GM19043 (cell line): ENCODE measurements around the gene C19orf12.
"Not testable (repeated sequence)": the region's sequence is repeated elsewhere in the genome, so short reads cannot be mapped to it uniquely, and the experiment has no call there.

Source experiments
- ATAC-seq: cut with Tn5 transposase; IDR thresholded peaks from one replicate; pipeline ENCODE4 v1.9.1; 2021; ENCODE audit warnings: low read depth; ENCODE audit not compliant: unreplicated experiment

The C19orf12 gene

DNA sequence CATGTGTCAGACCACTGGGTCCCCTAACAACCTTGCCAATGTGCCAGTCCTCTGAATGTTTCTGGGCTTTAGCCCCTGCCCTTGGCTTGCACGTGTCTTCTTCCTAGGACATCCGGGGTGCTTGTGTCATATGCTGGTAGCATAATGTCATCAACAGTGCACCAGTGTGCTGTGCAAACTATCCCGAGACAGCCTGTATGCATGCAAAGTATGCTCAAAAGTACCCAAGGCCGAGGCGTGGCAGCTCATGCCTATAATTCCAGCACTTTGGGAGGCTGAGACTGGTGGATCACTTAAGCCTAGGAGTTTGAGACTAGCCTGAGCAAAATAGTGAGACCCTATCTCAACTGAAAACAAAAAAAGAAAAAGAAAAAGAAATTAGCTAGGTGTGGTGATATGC, 20.8 kb upstream of the C19orf12 start:
- ATAC-seq: no peak

DNA sequence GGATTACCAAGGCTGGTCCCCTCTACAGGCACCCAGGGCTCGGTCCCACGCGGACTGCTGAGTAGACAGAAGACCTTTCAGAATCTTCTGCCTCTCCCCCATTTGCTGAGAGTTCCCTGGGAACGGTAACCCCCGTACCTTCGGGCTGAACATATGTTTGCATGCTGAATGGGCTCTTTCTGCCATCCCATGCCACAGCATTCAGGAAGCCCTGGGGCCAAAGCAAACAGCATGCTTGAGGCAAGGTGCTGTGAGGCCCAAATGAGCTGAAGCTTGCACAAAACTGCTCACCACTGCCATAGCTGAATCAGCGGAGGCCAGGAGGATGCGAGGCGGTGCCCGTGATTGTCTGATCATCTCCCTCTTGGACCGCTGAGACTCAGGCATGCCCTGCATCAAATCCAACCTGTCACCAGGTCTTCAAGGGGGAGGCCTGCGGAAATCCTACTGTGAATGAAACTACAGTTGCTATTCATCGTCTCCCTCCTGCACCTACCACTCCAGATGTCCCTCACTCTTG, 16.3 kb upstream of the C19orf12 start:
- ATAC-seq: no peak

DNA sequence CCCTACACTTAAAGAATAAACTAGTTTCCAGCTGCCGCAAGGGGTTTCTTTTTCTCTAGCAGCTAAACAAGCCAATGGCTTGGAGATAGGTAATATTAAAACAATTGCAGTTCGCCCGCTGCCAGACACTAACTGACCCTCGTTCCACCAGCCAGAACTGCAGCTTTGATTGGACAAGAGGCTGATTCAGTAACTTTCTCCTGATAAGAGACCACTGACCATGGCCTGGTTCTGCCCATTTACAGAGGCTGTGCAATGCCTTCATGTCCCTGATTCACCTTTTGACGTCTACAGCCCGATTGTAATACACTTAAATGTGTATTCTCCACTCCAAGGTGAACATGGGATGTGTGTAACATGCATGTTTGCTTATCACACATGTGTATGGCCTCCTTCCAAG, 12.8 kb upstream of the C19orf12 start:
- ATAC-seq: no peak

DNA sequence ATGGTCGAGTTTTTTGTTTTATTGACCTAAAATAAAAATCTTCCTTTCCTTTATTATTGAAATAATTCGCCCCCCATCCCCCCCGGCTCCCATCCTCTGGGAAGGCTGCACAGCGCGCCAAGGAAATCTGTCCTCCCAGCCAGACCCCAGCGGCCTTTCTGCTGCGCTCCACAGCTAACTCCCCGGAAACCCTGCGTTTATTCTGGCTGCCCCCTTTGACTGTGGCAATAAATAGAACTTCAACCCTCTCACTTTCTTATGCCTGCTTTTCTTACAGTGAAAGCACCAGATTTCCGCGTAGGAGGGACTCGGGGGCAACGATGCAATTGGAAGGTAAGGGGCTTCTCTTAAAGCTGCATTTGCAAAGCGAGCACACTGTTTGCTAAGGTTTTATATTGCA, 9.7 kb upstream of the C19orf12 start:
- ATAC-seq: no peak

DNA sequence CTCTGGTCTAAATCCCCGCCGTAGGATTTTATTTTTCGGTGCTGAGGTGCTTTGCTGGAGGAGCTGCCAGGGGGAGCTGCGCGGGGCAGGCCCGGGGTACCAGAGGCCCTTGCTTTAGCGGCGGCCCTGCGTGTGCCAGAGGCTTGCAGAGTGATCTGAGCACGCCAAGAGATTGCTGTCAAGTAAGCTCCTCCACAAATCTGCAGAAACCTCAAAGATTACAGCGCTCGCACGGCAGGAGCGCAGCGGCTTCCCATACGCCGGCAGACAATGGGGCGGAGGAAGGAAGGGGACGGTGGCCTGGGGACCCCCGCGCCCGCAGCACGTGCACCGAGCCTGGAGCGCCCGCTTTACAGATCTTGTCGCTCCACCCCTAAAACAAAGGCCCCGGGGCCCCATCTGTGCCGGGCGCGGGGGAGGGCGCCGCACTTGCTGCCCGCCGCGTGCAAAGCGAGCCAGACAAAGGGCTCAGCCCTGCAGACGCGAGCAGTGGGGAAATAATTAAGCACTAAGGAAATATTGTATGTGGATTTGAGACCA, 9.1 kb upstream of the C19orf12 start:
- no peak for ATAC-seq

DNA sequence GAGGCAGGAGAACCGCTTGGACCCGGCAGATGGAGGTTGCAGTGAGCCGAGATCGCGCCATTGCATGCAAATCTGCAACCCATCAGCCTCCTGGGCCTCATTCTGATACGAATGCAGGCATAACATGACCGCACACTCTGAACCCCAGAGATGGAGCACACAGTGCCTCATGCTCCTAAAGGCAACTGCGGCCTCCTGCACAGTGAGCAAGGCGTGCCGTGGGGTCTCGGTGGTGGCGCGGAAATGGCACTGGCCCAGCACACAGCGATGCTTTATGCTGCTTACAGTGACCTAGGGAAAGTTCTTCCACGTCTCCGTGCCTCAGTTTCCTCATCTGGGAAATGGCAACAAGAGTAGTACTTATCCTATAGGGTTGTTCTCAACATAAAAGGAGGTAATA, 2.0 kb upstream of the C19orf12 start:
- ATAC-seq: no peak

DNA sequence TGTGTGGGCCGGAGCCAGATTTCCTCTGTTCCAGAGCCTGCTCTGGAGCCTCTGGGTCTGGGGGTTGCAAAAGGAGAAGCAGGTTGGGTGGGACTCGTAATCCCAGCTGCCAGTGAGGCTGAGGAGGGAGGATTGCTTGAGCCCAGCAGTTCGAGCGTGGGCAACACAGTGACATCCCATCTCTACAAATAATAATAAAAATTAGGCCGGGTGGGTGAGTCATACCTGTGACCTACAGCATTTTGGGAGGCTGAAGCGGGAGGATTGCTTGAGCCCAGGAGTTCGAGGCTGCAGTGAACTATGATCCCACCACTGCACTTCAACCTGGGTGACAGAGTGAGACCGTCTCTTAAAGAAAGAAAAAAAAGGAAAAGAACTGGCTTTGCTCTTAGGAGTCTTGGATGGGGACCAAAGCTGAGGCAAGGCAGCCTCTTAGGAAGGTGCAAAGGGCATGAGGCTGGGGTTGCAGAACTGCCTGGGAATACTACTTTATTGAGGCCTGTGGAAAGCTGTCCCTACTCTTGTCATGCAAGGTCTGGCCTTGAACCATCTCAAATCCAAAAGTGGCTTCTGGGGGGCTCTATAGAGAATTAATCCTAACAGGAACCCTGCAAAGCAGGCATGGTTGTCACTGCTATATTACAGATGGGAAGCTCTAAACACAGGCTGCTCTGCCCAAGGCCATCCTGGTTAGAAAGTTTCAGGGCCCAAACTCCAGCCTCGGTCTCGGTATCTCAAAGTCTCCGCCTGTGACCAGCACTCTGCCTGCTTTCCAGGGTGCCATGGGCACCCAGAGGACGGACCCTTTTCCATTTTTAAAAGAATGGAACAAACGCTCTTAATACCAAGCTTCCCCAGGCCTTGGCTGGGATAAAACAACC, 880 bp upstream of the C19orf12 start:
- ATAC-seq: no peak

DNA sequence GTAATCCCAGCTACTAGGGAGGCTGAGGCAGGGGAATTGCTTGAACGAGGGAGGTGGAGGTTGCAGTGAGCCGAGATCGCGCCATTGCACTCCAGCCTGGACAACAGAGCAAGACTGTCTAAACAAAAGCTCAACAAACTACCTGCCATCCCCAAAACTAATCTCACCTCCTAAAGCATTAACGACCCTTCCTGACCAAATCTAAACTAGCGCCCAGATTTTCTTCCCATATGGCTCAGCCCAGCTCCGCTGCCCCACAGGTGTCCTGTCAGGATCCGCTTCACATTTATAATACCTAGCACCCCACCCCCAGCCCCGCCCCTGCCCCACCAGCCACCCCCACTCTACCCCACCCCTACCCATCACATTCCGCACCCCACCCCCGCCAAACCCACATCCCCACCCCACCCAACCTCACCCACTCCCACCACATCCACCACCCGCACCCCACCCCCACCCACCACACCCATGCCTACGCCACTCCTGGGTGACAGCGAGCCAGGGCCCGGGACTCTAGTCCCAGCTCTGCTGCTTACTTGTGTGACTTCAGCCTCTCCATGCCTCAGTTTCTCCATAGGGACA, 599 bp downstream of the C19orf12 start:
- peak; percentile 16 for ATAC-seq

DNA sequence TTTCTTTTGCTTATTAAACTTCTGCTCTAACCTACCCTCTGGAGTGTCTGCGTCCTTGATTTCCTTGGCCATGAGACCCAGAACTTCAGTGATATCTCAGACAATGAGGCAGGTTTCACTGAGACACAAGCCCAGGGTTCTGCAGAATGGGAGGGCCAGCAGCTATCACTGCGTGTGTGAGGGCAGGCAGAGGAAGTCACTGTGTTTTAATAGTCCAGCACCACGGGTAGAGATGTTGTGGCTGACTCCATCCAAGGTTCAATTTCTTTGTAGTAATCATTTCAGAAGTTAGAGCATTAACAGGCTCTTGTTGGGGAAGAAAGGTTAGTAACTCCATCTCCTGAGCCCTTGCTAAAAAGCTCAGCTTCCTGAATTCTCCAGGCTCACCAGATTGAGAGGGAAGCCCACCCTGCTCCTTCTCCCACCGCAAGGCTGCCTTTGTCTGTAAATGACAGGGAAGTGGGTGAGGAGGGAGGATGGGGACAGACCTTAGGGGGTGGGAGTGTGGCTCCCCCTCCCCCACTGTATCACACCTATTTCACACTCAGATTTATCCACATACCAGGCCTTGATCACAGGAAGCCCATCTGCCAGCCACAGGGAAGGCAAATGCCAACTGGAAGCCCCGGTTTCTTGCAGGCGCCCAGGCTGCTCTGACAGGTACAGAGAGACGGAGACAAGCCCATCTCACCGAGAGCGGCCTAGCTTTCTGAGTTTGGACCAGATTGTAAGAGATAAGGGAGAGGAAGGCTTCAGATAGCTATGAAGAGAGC, 2.1 kb downstream of the C19orf12 start:
- no peak for ATAC-seq

DNA sequence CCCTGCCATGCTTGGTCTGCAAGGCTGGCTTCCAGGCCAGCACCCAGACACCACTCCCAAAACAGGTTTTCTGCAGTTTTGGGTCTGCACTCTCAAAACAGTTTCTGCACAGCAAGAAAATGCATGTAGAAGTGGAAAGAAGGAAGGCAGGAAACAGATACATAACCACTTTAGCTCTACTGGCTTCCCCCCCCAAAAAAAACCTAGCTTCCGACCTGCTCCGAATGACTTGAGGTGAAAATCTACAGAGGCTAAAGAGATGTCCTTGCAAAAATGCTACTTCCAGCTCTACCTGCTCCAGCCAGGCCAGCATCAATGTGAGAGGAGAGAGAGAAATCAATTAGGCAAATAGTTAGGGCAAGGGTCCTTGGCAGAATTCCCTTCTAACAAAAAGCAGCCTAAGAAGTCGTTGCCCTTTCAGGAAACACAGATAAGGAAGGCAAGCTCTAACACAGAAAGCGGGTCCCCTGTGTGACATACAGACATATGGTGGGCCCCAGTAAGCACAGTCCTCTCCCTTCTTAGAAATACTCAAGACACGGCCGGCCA, 3.4 kb downstream of the C19orf12 start:
- no peak for ATAC-seq

DNA sequence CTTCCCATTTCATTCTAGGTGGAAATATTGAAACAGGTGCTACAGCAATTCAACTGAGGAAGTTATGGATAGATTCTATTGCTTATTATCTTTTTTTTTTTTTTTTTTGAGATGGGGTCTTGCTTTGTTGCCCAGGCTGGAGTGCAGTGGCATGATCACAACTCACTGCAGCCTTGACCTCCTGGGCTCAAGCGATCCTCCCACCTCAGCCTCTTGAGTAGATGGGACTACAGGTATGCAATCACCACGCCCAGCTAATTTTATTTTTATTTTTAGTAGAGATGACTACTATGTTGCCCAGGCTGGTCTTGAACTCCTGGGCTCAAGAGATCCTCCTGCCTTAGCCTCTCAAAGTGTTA, 5.6 kb downstream of the C19orf12 start:
- not testable (repeated sequence) for ATAC-seq

DNA sequence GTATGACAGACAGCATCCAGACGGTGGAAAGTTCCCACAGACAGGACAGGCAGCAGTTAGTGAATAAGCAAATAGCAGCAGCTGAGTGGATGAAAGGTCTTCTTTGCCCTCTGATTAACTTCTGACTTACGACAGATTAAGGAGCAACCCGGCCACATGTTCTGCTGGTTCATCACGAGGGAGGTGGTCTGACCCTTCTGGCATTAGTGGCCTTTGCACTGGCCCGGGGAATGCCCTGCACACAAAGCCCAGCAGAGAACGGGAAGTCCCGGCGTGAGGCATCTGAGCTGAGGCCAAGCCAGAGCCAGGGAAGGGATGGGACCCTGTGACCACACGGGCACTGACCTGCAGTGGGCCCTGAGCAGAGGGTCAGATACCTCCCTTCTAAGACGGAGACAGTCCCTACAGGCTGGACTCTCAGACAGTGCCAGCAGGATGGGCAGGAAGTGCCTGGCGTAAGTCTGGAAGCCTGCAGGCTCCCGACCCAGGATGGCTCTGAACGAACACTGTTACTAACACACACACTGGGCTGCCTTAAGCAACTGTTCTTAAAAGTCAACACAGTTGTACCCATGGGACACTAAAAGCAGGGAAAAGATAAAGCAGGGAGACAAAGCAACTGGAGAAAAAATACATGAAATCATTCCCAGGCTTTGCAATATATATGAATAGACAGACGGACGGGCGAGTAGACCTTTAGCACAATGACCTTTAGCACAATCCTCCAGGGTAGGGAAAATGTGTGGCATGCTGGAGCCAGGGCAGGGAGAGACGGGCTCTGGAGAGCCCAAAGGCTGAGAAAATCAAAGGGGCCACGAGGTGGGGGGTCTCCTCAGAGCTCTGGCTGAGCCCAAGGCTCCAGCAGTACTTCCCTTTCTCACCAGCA, 6.3 kb downstream of the C19orf12 start:
- ATAC-seq: no peak

DNA sequence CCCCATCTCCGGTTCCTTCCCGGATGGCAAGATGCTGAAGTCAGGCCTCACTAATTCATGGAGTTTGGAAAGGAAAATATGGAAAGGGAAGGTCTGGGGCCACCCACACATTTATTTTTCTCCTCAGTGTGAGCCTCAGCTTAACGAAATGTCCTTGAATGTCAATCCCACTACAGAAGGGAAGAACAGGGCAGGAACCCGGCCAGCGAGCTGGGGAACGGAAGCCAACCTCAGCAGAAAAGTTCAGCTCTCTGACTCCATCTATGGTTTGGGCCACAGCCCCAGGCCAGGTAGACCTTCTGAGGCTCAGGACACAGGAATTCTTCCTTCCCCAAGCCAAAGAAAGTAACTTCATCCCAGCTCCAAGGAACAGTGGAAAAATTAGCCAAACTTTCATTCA, 8.4 kb downstream of the C19orf12 start:
- no peak for ATAC-seq

DNA sequence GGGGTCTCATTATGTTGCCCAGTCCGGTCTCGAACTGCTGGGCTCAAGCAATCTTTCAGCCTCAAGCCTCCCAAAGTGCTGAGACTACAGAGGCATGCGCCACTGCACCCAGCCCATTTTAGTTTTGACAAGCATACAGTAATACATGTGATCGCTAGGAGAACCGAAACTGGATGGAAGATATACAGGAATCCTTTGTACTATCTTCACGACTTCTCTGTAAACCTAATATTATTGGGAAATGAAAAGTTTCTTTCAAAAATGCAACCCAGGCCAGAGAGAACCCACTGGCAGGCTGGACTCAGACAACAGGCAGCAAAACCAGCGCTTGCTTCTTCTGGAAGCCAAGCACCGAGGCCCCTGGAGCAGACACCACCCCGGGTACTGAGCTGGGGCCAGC, 9.4 kb downstream of the C19orf12 start:
- no peak for ATAC-seq

DNA sequence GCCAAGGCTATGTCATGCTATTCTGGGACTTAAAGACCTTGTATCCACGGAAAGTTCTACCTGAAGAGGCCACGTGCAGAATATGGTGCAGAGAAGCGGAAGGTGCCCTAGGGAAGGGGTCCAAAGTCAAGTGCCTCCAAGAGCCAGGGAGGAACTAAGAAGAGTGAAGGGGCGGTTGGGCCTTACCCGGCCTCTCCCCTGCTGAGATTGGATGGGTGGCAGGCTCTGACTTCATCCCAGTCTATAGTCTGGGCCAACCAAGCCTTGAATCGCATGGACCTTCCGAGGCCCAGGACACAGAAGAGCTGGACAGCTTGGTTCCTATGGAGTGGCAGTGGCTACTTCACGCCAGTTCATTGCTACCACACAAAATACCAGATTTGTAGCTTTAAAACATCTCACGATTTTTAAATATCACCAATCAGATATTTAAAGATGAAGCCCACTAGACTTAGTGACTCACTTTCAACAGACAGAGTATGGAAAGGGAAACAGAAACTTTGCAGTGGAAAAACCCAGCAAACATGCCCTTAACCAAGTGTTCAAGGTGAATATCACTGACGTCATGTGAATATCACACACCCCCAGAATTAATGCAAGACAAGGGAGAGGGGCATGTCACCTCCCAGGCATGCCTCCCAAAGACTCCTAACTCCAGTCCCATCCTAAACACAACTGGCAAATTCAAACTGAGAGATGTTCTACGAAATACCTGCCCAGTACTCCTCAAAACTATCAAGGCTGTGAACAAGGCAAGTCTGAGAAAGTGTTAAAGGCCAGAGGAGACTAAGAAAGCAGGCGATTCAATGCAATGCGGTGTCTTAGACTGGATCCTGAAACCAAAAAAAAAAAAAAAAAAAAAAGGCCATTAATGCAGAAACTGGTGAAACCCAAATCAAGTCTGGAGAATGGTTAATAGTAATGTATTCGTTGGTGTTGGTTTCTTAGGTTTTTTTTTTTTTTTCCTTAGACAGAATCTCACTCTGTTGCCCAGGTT, 10.2 kb downstream of the C19orf12 start:
- ATAC-seq: peak; percentile 64

DNA sequence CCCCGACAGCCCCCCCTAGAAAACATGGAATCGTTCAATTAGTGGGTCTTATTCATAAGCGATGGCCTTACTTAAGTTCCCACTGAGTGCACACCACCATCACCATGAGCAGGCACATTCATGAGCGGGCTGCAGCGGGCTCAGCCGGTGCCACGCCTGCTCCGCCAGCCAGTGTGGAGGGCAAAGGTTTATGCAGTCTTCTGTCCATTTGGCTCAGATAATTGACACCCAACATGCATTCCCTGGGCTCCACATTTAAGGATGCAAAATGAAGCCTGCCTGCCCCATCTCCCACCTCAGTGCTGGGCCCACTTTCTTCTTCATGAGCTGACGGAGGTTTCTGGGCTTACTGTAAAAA, 12.1 kb downstream of the C19orf12 start:
- no peak for ATAC-seq

DNA sequence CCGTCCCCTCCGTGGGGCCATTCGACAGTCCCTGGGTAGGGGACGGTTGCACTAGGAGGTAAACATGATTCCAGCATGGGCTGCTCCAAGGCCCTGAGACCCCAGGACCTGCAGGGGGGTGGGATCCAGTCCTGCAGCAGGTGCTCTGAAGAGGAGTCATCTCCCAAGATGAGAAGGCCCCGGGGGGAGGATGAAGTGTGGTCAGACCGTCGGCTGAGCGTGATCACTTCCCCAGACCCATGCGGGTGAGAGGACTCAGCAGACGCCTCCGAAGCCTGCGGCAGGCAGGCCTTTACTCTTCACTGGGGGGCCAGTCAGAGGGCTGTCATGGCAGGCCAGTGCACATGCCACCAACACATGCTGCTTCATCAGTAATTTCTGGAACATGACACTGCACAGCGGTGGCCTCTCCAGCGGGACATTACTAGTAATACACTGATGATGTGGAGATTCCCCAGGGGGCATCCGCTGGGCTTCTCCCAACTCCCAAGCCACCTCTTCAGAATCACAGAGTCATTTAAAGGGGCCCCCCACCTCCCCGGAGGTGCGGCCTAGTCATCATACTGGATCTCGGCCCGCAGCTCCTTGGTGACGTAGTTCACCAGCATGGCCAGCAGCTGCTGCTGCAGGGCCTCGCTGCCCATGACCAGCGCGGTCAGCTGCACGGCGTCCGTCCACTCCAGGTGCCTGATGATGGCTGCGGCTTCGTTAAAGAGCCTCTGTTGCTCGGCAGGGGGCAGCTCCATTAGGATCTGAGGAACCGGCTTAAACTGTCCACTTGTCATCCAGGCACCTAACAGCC, 12.7 kb downstream of the C19orf12 start:
- no peak for ATAC-seq

DNA sequence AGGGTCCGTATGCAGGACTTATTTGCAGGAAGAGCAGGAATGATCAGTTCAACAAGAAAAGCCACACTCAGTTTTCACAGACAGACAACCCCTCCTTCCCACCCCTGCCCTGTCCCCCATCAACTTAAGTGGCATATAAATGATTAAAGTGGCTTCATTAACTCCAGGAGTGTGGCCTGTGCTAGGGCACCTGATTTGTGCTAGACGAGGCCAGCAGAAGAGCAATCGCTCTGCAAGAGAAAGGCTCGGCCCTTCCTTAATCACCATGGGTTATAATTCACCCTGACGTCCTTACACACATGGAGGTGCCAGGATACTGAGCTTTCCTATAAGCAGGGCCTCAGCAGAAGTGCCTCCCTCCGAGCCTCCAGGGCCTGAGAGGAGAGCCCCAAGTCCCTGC, 14.6 kb downstream of the C19orf12 start:
- ATAC-seq: no peak
